BJ (cell line): Measurements from ENCODE around the gene PUS7. TPM values are rescaled to one million over a fixed set of nuclear protein-coding genes. Genes with fewer than 3 reads are reported as not detected.
"Not testable (repeated sequence)": the region's sequence is repeated elsewhere in the genome, so short reads cannot be mapped to it uniquely, and the experiment has no call there.

Source experiments
- CTCF ChIA-PET: fragments of 350-600 bp; formaldehyde crosslinking; extraction: SDS; loops from one replicate; lab custom pipeline; 2021; ENCODE audit warnings: antibody characterized with exemption, inconsistent platforms; lab: Yijun Ruan, JAX
- POLR2A ChIA-PET: fragments of 300-600 bp; sonication (Branson Sonifier 250); formaldehyde crosslinking; extraction: SDS; loops from one replicate; lab custom pipeline; 2021; ENCODE audit warnings: antibody characterized with exemption; lab: Charles Lee
- DNase-seq: peaks from one replicate; pipeline ENCODE4 v3.0.0-alpha.2; 2011; ENCODE audit warnings: low read depth
- H3K27me3 ChIP-seq: 2 replicates; pipeline ENCODE4 v1.6.0; 2011; ENCODE audit warnings: low read length; ENCODE audit not compliant: control insufficient read depth, insufficient read depth
- H3K36me3 ChIP-seq: 2 replicates; pipeline ENCODE4 v1.5.1; 2011; ENCODE audit warnings: low read length; ENCODE audit not compliant: control insufficient read depth, insufficient read depth
- H3K4me3 ChIP-seq: 2 replicates; pipeline ENCODE4 v1.5.1; 2011; ENCODE audit warnings: low read depth, mild to moderate bottlenecking, control low read depth, low read length
- polyA plus RNA-seq: library from polyadenylated mRNA; depleted of rRNA; stranded (reverse); fragments of >200 nt; gene quantifications from 2 replicates; pipeline ENCODE4 v1.2.3, GENCODE V29; 2011
- TF ChIP-seq, protein P1 (sequence below): IDR thresholded peaks from 2 replicates; pipeline ENCODE4 v1.5.1; 2011; ENCODE audit warnings: low read depth, mild to moderate bottlenecking, control low read depth, inconsistent platforms, low read length, moderate library complexity; ENCODE audit not compliant: insufficient read depth

The PUS7 gene
- polyA plus RNA-seq, 1 experiment = 5.2 TPM

GRCh38 chr7:105454921-105455320 is 67.2 kb downstream of the PUS7 start:
- TF ChIP-seq, protein P1, sequence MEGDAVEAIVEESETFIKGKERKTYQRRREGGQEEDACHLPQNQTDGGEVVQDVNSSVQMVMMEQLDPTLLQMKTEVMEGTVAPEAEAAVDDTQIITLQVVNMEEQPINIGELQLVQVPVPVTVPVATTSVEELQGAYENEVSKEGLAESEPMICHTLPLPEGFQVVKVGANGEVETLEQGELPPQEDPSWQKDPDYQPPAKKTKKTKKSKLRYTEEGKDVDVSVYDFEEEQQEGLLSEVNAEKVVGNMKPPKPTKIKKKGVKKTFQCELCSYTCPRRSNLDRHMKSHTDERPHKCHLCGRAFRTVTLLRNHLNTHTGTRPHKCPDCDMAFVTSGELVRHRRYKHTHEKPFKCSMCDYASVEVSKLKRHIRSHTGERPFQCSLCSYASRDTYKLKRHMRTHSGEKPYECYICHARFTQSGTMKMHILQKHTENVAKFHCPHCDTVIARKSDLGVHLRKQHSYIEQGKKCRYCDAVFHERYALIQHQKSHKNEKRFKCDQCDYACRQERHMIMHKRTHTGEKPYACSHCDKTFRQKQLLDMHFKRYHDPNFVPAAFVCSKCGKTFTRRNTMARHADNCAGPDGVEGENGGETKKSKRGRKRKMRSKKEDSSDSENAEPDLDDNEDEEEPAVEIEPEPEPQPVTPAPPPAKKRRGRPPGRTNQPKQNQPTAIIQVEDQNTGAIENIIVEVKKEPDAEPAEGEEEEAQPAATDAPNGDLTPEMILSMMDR = no peak
- POLR2A ChIA-PET = interaction anchor here (0.7 kb wide), 3 partner anchors 77 to 445 kb away, joined by 3 to 6 read pairs (median 3); no protein-coding TSS in a partner anchor
- DNase-seq = no peak
- Histone ChIP-seq H3K4me3 (no peak overlapping the region), H3K27me3 (no peaks in the 10 kb centered on the region), H3K36me3 (no peaks in the 10 kb centered on the region)
- CTCF ChIA-PET = interaction anchor here (0.8 to 1.7 kb wide), 5 partner anchors 10 to 77 kb away, joined by 3 to 5 read pairs (median 5); partner anchors contain the start of gene RINT1

GRCh38 chr7:105454095-105454747 is 67.8 kb downstream of the PUS7 start:
- CTCF ChIA-PET = interaction anchor here (0.8 to 1.7 kb wide), 4 partner anchors 10 to 77 kb away, joined by 5 read pairs; partner anchors contain the start of gene RINT1
- Histone ChIP-seq H3K36me3 (no peaks in the 10 kb centered on the region), H3K4me3 (no peak overlapping the region), H3K27me3 (no peaks in the 10 kb centered on the region)
- TF ChIP-seq, protein P1 = no peak
- peak; percentile 96 for DNase-seq
- POLR2A ChIA-PET = interaction anchor here (0.7 kb wide), 2 partner anchors 77 to 445 kb away, joined by 3 to 6 read pairs; no protein-coding TSS in a partner anchor

GRCh38 chr7:105452085-105452484 is 70.0 kb downstream of the PUS7 start:
- TF ChIP-seq, protein P1 = no peak
- POLR2A ChIA-PET = no interaction called here
- Histone ChIP-seq H3K4me3 (no peak overlapping the region), H3K36me3 (no peaks in the 10 kb centered on the region), H3K27me3 (no peaks in the 10 kb centered on the region)
- no peak for DNase-seq
- CTCF ChIA-PET = interaction anchor here (0.8 to 2.5 kb wide), 4 partner anchors 10 to 21 kb away, joined by 3 to 10 read pairs (median 3); no protein-coding TSS in a partner anchor

GRCh38 chr7:105450870-105451269 is 71.2 kb downstream of the PUS7 start:
- POLR2A ChIA-PET = not testable (repeated sequence)

GRCh38 chr7:105450177-105450861 is 71.8 kb downstream of the PUS7 start:
- no peak for DNase-seq
- TF ChIP-seq, protein P1 = no peak
- Histone ChIP-seq H3K27me3 (no peaks in the 10 kb centered on the region), H3K36me3 (no peaks in the 10 kb centered on the region), H3K4me3 (no peak overlapping the region)
- ChIA-PET POLR2A (no interaction called here), CTCF (interaction anchor here (0.6 to 2.5 kb wide), 3 partner anchors 11 to 267 kb away, joined by 3 to 10 read pairs (median 4); no protein-coding TSS in a partner anchor)

More at GRCh38 chr7:105450870-105451269, 71.2 kb downstream of the PUS7 start:
- not testable (repeated sequence) for H3K4me3 ChIP-seq, H3K36me3 ChIP-seq, DNase-seq, H3K27me3 ChIP-seq
- CTCF ChIA-PET = interaction anchor here (1.1 to 2.5 kb wide), 2 partner anchors 11 to 18 kb away, joined by 3 to 10 read pairs; no protein-coding TSS in a partner anchor
